Right atrium auricular region (tissue), 2 donors: ENCODE data around the gene NUP88. TPM values are rescaled to one million over a fixed set of nuclear protein-coding genes. Genes with fewer than 3 reads are reported as not detected.

ENCODE experiments used
- DNase-seq: peaks from one replicate; pipeline ENCODE4 v3.0.0-alpha.2; 2019; ENCODE audit warnings: low spot score
- H3K27ac ChIP-seq, 2 donors: fragments of 200-600 bp; sonication (generic); 1 replicate in 1 of 2; 2 replicates in 1 of 2; pipeline ENCODE4 v1.5.1; 2016 to 2019
- H3K27me3 ChIP-seq, 2 donors: fragments of 200-600 bp; sonication (generic); one replicate each; pipeline versions ENCODE4 v1.5.1 to v1.6.0; 2017 to 2019
- H3K36me3 ChIP-seq: fragments of 200-600 bp; sonication (generic); one replicate; pipeline ENCODE4 v1.5.1; 2016
- H3K4me1 ChIP-seq, 2 donors: fragments of 200-600 bp; sonication (generic); one replicate each; pipeline versions ENCODE4 v1.5.1 to v1.6.0; 2017 to 2019
- H3K4me3 ChIP-seq, 2 donors: fragments of 200-600 bp; sonication (generic); 1 replicate in 1 of 2; 2 replicates in 1 of 2; pipeline ENCODE4 v1.5.1; 2017 to 2019; ENCODE audit warnings: mild to moderate bottlenecking in 1 of 2, moderate library complexity in 1 of 2
- H3K9me3 ChIP-seq, 2 donors: fragments of 200-600 bp; sonication (generic); one replicate each; pipeline ENCODE4 v1.5.1; 2019
- total RNA-seq, 2 donors: library from RNA; depleted of rRNA; stranded (reverse); fragments of >200 nt; gene quantifications; one replicate each; pipeline ENCODE4 v1.1.0, GENCODE V29; 2016
- TF ChIP-seq, protein P1 (sequence below), 2 donors: fragments of 200-600 bp; sonication (generic); IDR thresholded peaks; one replicate each; pipeline ENCODE4 v1.5.1; 2019; ENCODE audit warnings: antibody characterized with exemption in 2 of 2

Gene NUP88
- 10 to 100 TPM; 21.7 to 48.2 TPM for total RNA-seq

DNA sequence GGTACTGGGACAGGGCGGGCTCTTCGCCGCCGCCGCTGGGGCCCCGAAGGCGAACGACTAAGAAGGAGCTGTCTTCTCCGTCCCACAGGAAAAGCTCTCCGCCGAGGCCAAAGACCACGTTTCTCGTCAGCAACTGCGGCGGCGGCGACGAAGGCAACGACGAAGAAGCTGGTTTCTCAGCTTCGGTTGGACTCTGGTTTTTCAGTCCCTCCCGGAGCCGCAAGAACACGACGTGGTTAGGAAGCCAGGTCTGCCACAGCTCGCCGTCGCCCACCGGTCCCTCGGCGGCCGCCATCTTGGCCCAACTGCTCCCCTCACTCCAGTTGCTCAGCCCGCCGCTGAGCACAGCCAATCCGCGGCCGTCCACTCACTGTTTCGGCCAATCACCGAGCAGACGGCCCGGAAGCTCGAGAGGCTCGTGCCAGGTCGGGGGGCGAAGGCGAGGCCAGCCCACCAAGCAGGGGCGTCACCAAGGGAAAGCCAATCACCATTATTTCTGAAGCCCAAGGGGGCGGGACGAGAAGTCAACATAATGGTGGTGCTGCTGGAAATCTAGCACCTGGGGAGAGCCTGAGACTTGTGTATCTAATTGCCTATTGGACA is at the start of gene NUP88:
NUP88 (minus strand) TSS at position 307 of the 603 bp plus-strand sequence; CDS start at position 295, 12 bp downstream.
- Histone ChIP-seq H3K36me3 (peaks cover 37% of the 10 kb centered on the region), H3K4me3 (peak within 1 kb of the TSS; percentile 76 to 92), H3K27ac (peak within 1 kb of the TSS; percentile 84 to 90), H3K4me1 (peaks cover 0 to 36% of the 10 kb centered on the region in 2 donors), H3K9me3 (no peaks in the 10 kb centered on the region), H3K27me3 (no peaks in the 10 kb centered on the region)
- TF ChIP-seq, protein P1, sequence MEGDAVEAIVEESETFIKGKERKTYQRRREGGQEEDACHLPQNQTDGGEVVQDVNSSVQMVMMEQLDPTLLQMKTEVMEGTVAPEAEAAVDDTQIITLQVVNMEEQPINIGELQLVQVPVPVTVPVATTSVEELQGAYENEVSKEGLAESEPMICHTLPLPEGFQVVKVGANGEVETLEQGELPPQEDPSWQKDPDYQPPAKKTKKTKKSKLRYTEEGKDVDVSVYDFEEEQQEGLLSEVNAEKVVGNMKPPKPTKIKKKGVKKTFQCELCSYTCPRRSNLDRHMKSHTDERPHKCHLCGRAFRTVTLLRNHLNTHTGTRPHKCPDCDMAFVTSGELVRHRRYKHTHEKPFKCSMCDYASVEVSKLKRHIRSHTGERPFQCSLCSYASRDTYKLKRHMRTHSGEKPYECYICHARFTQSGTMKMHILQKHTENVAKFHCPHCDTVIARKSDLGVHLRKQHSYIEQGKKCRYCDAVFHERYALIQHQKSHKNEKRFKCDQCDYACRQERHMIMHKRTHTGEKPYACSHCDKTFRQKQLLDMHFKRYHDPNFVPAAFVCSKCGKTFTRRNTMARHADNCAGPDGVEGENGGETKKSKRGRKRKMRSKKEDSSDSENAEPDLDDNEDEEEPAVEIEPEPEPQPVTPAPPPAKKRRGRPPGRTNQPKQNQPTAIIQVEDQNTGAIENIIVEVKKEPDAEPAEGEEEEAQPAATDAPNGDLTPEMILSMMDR (IDR thresholded peaks at IDR 0.05): no peak
- DNase-seq: peak; percentile 98

DNA sequence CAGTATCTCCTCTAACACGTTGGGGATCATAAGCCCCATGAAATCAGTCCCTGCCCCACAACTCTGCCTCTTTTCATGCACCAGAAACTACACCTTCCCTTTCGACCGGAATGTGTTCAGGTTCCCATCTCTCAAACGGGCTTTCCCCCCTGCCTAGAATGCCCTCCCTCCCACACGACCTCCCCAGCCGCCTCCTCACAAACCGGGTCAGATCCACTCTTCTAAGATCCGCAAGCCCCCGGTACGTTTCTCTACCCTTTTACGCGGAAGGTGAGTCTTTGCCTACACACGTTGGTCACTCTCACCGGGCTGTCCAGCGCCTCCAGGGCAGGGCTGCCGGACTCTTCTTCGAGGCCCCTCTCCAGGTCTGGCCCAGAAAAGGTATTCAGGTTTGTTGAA is 48.6 kb upstream of the NUP88 start:
- no peak for DNase-seq
- TF ChIP-seq, protein P1 (IDR thresholded peaks at IDR 0.05): no peak
- Histone ChIP-seq H3K27ac (peak overlapping the region; percentile 57 to 74), H3K9me3 (no peaks in the 10 kb centered on the region), H3K27me3 (no peaks in the 10 kb centered on the region), H3K4me1 (peaks cover 0 to 20% of the 10 kb centered on the region in 2 donors), H3K36me3 (peaks cover 15% of the 10 kb centered on the region), H3K4me3 (peak overlapping the region; percentile 83 to 88)

DNA sequence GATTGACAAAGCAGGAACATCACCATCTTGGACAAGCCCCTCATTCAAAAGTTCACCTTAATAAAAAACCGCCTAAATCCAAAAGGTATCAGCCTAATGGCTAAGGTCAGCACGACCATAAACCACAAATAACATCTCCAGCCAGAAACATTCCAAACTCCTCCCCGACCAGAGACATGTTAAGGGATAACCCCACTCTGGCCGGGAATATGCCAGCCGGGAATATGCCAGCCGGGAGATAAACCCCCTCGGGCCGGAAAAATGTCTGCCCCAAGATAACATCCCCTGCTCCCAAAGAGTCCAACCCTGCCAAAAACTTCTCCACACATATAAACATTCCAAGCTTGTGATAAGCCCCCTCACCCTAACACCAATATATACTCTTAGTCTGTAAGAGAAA is 48.0 kb upstream of the NUP88 start:
- H3K9me3 ChIP-seq: no peaks in the 10 kb centered on the region
- peaks cover 8% of the 10 kb centered on the region for H3K36me3 ChIP-seq
- H3K4me3 ChIP-seq: peak overlapping the region; percentile 83 to 88
- H3K4me1 ChIP-seq: peaks cover 0 to 20% of the 10 kb centered on the region in 2 donors
- H3K27me3 ChIP-seq: no peaks in the 10 kb centered on the region
- DNase-seq: no peak
- H3K27ac ChIP-seq: no peak overlapping the region
- TF ChIP-seq, protein P1 (IDR thresholded peaks at IDR 0.05): no peak

DNA sequence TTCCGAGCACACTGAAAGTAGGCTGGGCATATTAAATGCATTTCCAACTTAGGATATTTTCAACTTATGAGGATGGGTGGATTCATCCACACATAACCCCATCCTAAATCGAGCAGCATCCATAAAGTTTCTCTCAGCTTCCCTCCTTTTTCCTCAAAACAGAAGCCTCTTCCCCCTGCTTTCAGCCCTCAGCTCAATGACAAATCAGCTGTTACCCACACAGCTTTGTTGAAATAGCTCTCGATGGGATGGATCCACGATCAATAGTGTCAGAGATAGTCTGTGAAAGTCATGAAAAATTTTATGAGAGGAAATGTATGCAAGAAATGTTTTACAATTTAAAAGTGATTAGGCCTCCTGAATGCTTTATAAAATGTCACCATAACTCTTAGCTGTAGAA is 46.8 kb upstream of the NUP88 start:
- Histone ChIP-seq H3K4me1 (peaks cover 0 to 20% of the 10 kb centered on the region in 2 donors), H3K27me3 (no peaks in the 10 kb centered on the region), H3K36me3 (peaks cover 4% of the 10 kb centered on the region), H3K27ac (no peak overlapping the region), H3K4me3 (no peak overlapping the region), H3K9me3 (no peaks in the 10 kb centered on the region)
- TF ChIP-seq, protein P1 (IDR thresholded peaks at IDR 0.05): no peak
- no peak for DNase-seq

DNA sequence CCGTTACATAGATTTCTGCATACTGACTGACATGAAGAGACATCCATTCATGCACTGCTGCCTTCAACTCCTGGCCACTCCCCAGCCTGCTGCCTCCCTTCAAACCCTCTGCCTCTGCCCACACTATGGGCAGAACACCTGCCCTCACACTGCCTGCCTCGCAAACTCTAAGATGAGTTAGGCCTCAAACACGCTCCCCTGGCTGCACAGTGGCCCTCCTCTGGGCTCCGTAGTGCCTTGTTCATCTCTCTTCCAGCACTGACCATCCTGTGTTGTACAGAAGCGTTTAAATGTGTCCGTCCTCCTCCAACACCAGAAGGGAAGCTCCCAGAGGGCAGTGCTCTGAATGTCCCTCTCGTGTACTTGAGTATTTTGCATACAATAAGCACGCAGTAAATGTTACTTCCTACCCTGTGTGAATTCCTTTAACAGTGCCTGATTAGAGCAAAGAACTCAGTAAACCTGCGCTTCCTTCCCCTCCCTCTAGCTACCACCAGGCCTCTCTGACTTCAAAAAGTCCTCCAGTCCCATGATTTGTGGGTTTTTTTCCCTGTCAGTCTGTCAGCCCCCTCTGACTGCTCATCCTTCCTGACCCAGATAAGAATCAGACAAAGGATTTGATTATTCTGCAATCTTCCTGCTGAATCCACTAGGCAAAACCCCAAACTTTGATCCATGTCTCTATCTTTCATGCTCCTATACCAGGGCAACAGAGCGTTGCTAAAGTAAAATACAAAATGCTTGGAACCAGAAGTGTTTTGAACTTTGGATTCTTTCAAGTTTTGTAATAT is 45.5 kb upstream of the NUP88 start:
- H3K4me1 ChIP-seq: peaks cover 0 to 20% of the 10 kb centered on the region in 2 donors
- no peak overlapping the region for H3K4me3 ChIP-seq
- H3K9me3 ChIP-seq: no peaks in the 10 kb centered on the region
- no peak overlapping the region for H3K27ac ChIP-seq
- peaks cover 13% of the 10 kb centered on the region for H3K36me3 ChIP-seq
- TF ChIP-seq, protein P1 (IDR thresholded peaks at IDR 0.05): no peak
- H3K27me3 ChIP-seq: no peaks in the 10 kb centered on the region
- DNase-seq: no peak
